ENCODE data around the gene KCNH1. TPM values are rescaled to one million over a fixed set of nuclear protein-coding genes. Genes with fewer than 3 reads are reported as not detected.

KCNH1 gene
- total RNA-seq, 2 donors from 2014 or later: 0.21 TPM; not detected in 1

DNA sequence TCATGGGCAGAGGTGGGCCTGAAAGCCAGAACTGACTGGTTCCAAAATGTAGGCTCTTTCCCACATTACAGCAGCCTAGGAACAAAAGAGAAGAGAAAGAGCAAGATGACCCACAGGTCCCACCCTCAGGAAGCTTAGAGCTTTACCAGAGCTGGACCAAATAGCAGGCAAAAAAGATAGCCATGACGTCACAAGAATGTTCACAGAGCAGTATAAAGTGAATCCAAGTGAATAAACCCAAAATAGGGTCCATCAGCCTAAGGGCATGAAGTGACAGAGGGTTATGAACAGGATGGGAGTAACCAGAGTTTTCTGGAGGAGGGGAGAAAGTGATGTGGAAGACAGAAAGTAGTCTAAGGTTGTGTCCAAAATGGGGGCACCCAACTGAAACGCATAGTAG, 221.2 kb downstream of the KCNH1 start:
- Histone ChIP-seq H3K4me1 (ENCODE audit: control insufficient read depth in 1 of 2, low read depth in 2 of 2) (peaks cover 0 to 10% of the 10 kb centered on the region in 2 donors), H3K9me3 (no peaks in the 10 kb centered on the region), H3K36me3 (no peaks in the 10 kb centered on the region), H3K27me3 (replicated peaks; ENCODE audit: insufficient read depth) (no peaks in the 10 kb centered on the region), H3K4me3 (no peak overlapping the region), H3K27ac (no peak overlapping the region)
- TF ChIP-seq CTCF (IDR thresholded peaks at IDR 0.05): no peak
- DNase-seq (ENCODE audit: low spot score) (no peak), ATAC-seq (ENCODE audit: insufficient number of reproducible peaks, low FRiP score, low read depth) (no peak)

GRCh38 chr1:210910020-210910575, 223.8 kb downstream of the KCNH1 start:
- Histone ChIP-seq H3K36me3 (no peaks in the 10 kb centered on the region), H3K27me3 (replicated peaks; ENCODE audit: insufficient read depth) (no peaks in the 10 kb centered on the region), H3K27ac (no peak overlapping the region), H3K4me1 (ENCODE audit: control insufficient read depth in 1 of 2, low read depth in 2 of 2) (no peaks in the 10 kb centered on the region), H3K4me3 (no peak overlapping the region), H3K9me3 (no peaks in the 10 kb centered on the region)
- ATAC-seq (ENCODE audit: insufficient number of reproducible peaks, low FRiP score, low read depth): no peak
- no peak for TF ChIP-seq CTCF (IDR thresholded peaks at IDR 0.05)
- DNase-seq (ENCODE audit: low spot score): no peak

DNA sequence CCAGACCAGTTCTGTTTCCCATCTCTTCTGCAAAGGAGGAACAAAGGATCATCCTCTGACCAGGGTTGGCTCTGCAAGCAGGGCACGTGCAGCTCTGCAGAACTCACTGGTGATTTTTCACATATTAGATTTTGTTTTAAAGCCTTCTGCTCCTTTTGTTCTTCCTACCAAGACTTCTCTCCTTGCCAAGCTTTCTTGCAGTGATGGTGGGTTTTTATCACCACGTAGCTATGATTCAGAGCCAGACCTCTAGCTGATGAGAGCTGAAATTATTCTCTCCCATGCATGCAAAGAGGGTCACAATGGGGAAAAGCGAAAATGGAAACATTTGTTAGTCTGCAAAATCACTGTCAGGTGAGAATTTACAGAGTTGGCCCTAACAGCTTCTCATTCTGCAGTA, 225.2 kb downstream of the KCNH1 start:
- Histone ChIP-seq H3K36me3 (no peaks in the 10 kb centered on the region), H3K9me3 (no peaks in the 10 kb centered on the region), H3K4me3 (no peak overlapping the region), H3K27me3 (replicated peaks; ENCODE audit: insufficient read depth) (no peaks in the 10 kb centered on the region), H3K27ac (no peak overlapping the region), H3K4me1 (ENCODE audit: control insufficient read depth in 1 of 2, low read depth in 2 of 2) (no peaks in the 10 kb centered on the region)
- DNase-seq (ENCODE audit: low spot score): no peak
- ATAC-seq (ENCODE audit: insufficient number of reproducible peaks, low FRiP score, low read depth): no peak
- no peak for TF ChIP-seq CTCF (IDR thresholded peaks at IDR 0.05)

GRCh38 chr1:210908257-210908656, 225.7 kb downstream of the KCNH1 start:
- Histone ChIP-seq H3K36me3 (no peaks in the 10 kb centered on the region), H3K4me3 (no peak overlapping the region), H3K9me3 (no peaks in the 10 kb centered on the region), H3K27ac (no peak overlapping the region), H3K27me3 (replicated peaks; ENCODE audit: insufficient read depth) (no peaks in the 10 kb centered on the region), H3K4me1 (ENCODE audit: control insufficient read depth in 1 of 2, low read depth in 2 of 2) (no peaks in the 10 kb centered on the region)
- DNase-seq (ENCODE audit: low spot score) (no peak), ATAC-seq (ENCODE audit: insufficient number of reproducible peaks, low FRiP score, low read depth) (no peak)
- TF ChIP-seq CTCF (IDR thresholded peaks at IDR 0.05): no peak

GRCh38 chr1:210907251-210907805, 226.6 kb downstream of the KCNH1 start:
- TF ChIP-seq CTCF (IDR thresholded peaks at IDR 0.05): no peak
- no peak for ATAC-seq (ENCODE audit: insufficient number of reproducible peaks, low FRiP score, low read depth)

More at GRCh38 chr1:210907251-210907805, 226.6 kb downstream of the KCNH1 start:
- Histone ChIP-seq H3K4me3 (no peak overlapping the region), H3K36me3 (no peaks in the 10 kb centered on the region), H3K27me3 (replicated peaks; ENCODE audit: insufficient read depth) (no peaks in the 10 kb centered on the region), H3K4me1 (ENCODE audit: control insufficient read depth in 1 of 2, low read depth in 2 of 2) (no peaks in the 10 kb centered on the region), H3K27ac (no peak overlapping the region), H3K9me3 (no peaks in the 10 kb centered on the region)
- DNase-seq (ENCODE audit: low spot score): no peak

All from thoracic aorta (tissue), 2 donors.